ENCODE measurements around the gene PCOLCE2.

DNA sequence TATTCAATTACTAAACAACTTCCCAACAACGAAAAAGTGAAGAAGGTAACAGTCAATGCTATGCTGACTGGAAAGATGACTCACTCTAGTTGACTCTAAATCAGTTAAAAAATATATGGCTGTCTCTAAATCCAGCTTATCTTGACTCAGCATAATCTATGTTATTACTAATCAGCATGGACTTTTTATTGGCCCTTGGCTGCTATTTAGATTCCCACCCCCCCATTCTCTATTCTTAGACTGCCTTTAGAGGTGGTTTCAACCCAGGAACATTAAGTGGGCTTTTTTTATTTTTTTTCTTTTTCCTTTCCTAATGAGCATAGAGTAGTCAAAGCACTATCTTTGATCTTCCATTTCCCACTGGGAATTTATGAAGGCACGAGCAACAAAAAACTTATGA is 1.9 kb downstream of the PCOLCE2 start:
- TF ChIP-seq POLR2A (IDR thresholded peaks at IDR 0.05), result no peak
- TF ChIP-seq, protein P1, sequence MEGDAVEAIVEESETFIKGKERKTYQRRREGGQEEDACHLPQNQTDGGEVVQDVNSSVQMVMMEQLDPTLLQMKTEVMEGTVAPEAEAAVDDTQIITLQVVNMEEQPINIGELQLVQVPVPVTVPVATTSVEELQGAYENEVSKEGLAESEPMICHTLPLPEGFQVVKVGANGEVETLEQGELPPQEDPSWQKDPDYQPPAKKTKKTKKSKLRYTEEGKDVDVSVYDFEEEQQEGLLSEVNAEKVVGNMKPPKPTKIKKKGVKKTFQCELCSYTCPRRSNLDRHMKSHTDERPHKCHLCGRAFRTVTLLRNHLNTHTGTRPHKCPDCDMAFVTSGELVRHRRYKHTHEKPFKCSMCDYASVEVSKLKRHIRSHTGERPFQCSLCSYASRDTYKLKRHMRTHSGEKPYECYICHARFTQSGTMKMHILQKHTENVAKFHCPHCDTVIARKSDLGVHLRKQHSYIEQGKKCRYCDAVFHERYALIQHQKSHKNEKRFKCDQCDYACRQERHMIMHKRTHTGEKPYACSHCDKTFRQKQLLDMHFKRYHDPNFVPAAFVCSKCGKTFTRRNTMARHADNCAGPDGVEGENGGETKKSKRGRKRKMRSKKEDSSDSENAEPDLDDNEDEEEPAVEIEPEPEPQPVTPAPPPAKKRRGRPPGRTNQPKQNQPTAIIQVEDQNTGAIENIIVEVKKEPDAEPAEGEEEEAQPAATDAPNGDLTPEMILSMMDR (IDR thresholded peaks at IDR 0.05), result no peak
